ENCODE results near the gene IFNB1. TPM values are rescaled to one million over a fixed set of nuclear protein-coding genes. Genes with fewer than 3 reads are reported as not detected.

Gene IFNB1
- total RNA-seq, 1 donor from 2014 or later, result not detected

- H3K36me3 ChIP-seq, result no peaks in the 10 kb centered on the region
- intact Hi-C loops (cut with DNase I), result no loop called here
- TF ChIP-seq, protein P1, sequence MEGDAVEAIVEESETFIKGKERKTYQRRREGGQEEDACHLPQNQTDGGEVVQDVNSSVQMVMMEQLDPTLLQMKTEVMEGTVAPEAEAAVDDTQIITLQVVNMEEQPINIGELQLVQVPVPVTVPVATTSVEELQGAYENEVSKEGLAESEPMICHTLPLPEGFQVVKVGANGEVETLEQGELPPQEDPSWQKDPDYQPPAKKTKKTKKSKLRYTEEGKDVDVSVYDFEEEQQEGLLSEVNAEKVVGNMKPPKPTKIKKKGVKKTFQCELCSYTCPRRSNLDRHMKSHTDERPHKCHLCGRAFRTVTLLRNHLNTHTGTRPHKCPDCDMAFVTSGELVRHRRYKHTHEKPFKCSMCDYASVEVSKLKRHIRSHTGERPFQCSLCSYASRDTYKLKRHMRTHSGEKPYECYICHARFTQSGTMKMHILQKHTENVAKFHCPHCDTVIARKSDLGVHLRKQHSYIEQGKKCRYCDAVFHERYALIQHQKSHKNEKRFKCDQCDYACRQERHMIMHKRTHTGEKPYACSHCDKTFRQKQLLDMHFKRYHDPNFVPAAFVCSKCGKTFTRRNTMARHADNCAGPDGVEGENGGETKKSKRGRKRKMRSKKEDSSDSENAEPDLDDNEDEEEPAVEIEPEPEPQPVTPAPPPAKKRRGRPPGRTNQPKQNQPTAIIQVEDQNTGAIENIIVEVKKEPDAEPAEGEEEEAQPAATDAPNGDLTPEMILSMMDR (IDR thresholded peaks at IDR 0.05), result no peak
- no peak overlapping the region for H3K4me3 ChIP-seq
- H3K27me3 ChIP-seq (ENCODE audit: low read depth), result no peaks in the 10 kb centered on the region
- ATAC-seq, result no peak
- H3K9me3 ChIP-seq, result no peaks in the 10 kb centered on the region
- no peak overlapping the region for H3K27ac ChIP-seq
- H3K4me1 ChIP-seq, result peaks cover 5% of the 10 kb centered on the region
- DNase-seq, result no peak
Measured at GRCh38 chr9:21070906-21071305, 6.8 kb downstream of the IFNB1 start.

- peaks cover 5% of the 10 kb centered on the region for H3K4me1 ChIP-seq
- H3K9me3 ChIP-seq, result no peaks in the 10 kb centered on the region
- no peaks in the 10 kb centered on the region for H3K27me3 ChIP-seq (ENCODE audit: low read depth)
- TF ChIP-seq, protein P1 (IDR thresholded peaks at IDR 0.05), result no peak
- peak; percentile 78 to 92 for ATAC-seq
- intact Hi-C loops (cut with DNase I), result no loop called here
- H3K36me3 ChIP-seq, result no peaks in the 10 kb centered on the region
- DNase-seq, result no peak
- no peak overlapping the region for H3K4me3 ChIP-seq
- no peak overlapping the region for H3K27ac ChIP-seq
Measured at GRCh38 chr9:21070171-21070571, 7.6 kb downstream of the IFNB1 start.

DNA sequence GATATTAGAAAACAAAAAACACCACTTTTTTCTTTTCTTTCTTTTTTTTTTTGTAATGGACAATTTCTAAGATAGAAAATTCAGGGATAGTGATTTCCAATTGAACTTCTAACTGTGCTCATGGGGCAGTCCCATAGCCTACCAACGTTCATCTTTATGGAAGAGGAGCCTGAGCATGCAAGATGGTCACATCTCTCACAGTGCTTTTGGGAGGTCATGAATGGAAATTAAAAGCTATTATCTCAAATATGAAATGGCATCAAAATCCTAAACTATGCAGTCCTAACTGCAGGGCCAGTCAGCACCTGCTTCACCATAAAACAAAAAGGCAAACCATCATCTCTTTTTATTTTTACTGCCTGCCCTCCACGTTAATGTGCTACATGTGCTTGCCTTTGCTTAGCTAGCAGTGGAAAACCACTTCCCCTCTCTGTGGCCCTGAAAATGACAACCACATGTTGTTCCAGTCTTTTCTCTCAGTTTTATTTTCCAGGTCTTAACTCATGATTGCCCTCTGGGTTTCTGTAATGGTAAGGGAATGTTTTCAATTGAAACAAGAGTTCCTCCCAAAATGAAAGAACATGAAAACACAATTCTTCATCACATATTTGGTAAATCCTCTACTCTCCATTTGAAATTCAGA, 16.7 kb downstream of the IFNB1 start:
- Histone ChIP-seq H3K4me3 (no peak overlapping the region), H3K9me3 (no peaks in the 10 kb centered on the region), H3K4me1 (no peaks in the 10 kb centered on the region), H3K36me3 (no peaks in the 10 kb centered on the region), H3K27ac (no peak overlapping the region), H3K27me3 (ENCODE audit: low read depth) (no peaks in the 10 kb centered on the region)
- DNase-seq (no peak), ATAC-seq (no peak)
- intact Hi-C loops (cut with DNase I), result no loop called here
- TF ChIP-seq, protein P1 (IDR thresholded peaks at IDR 0.05), result no peak

GRCh38 chr9:21056931-21057330, 20.8 kb downstream of the IFNB1 start:
- no peaks in the 10 kb centered on the region for H3K9me3 ChIP-seq
- no peak overlapping the region for H3K4me3 ChIP-seq
- DNase-seq (no peak), ATAC-seq (no peak)
- H3K27me3 ChIP-seq (ENCODE audit: low read depth), result no peaks in the 10 kb centered on the region
- H3K36me3 ChIP-seq, result no peaks in the 10 kb centered on the region
- no peaks in the 10 kb centered on the region for H3K4me1 ChIP-seq
- TF ChIP-seq, protein P1 (IDR thresholded peaks at IDR 0.05), result no peak
- no peak overlapping the region for H3K27ac ChIP-seq
- intact Hi-C loops (cut with DNase I), result no loop called here

DNA sequence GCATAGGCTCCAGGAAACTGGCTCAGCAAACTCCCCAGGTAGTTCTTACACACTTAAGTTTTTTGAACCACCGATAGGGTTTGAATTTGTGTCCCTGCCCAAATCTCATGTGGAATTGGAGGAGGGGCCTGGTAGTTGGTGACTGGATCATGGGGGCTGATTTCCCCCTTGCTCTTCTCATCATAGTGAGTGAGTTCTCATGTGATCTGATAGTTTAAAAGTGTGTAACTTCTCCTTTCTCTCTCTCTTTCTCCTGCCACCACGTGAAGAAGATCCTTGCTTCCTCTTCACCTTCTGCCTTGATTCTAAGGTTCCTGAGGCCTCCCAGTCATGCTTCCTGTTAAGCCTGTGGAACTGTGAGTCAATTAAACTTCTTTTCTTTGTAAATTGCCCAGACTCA, 23.9 kb downstream of the IFNB1 start:
- no peaks in the 10 kb centered on the region for H3K9me3 ChIP-seq
- DNase-seq (no peak), ATAC-seq (no peak)
- intact Hi-C loops (cut with DNase I), result no loop called here
- H3K36me3 ChIP-seq, result no peaks in the 10 kb centered on the region
- H3K27ac ChIP-seq, result no peak overlapping the region
- TF ChIP-seq, protein P1 (IDR thresholded peaks at IDR 0.05), result no peak
- no peaks in the 10 kb centered on the region for H3K4me1 ChIP-seq
- no peak overlapping the region for H3K4me3 ChIP-seq
- H3K27me3 ChIP-seq (ENCODE audit: low read depth), result no peaks in the 10 kb centered on the region

Data from lower lobe of right lung (tissue), 2 donors.